ENCODE results near the gene MPPE1. TPM values are rescaled to one million over a fixed set of nuclear protein-coding genes. Genes with fewer than 3 reads are reported as not detected.

Gene MPPE1
- total and polyA plus RNA-seq, 10 of the 15 experiments (the other 5 are each of a cell fraction or from before 2014, with no cell fraction given), result 13.8 to 34.5 (median 27.6) TPM

DNA sequence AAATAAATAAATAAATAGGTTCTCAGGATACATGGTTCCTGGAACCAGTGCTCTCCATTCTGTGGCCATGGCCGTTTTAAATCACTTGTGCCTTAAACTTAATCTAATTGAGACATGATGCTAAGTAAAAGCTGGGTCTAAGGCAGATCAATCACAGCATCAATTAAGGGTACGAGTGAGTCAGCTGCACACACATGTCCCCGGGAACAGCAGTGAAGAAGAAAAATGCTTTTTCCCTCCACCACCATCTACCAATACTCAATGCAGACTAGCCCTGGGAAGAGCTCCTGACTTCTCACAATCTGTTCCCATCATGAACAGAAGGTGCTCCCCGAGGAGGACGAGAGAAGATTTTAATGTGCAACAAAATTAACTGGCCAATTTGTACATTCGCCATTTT, 63.7 kb downstream of the MPPE1 start:
- intact Hi-C loops (cut with micrococcal nuclease; ENCODE audit: unreplicated experiment) (no loop called here), in situ Hi-C loops (cut with MboI) (no loop called here)
- DNase-seq (ENCODE audit: low read depth, low spot score), result no peak
- Histone ChIP-seq H2AFZ (ENCODE audit: control insufficient read depth, low read depth, low read length) (no peak overlapping the region), H3K4me2 (ENCODE audit: control insufficient read depth, insufficient read depth) (no peak overlapping the region), H3K36me3 (ENCODE audit: control insufficient read depth in 2 of 2, insufficient read depth in 2 of 2, low read length in 1 of 2) (no peaks in the 10 kb centered on the region), H3K4me3 (no peak overlapping the region), H3K4me1 (ENCODE audit: control insufficient read depth, insufficient read depth, low read length) (no peaks in the 10 kb centered on the region), H3K9ac (ENCODE audit: control insufficient read depth, insufficient read depth, low read length) (no peak overlapping the region), H3K27me3 (replicated peaks in 1 of 2; ENCODE audit: control insufficient read depth in 2 of 2, insufficient read depth in 2 of 2, low read length in 1 of 2) (no peaks in the 10 kb centered on the region), H3K79me2 (ENCODE audit: control insufficient read depth, insufficient read depth, low read length) (no peaks in the 10 kb centered on the region), H3K9me3 (replicated peaks; ENCODE audit: control insufficient read depth, insufficient read depth, low read length) (no peaks in the 10 kb centered on the region), H3K27ac (ENCODE audit: control insufficient read depth, insufficient read depth) (no peak overlapping the region), H4K20me1 (ENCODE audit: control insufficient read depth, insufficient read depth) (no peaks in the 10 kb centered on the region)
- TF ChIP-seq POLR2AphosphoS5 (IDR thresholded peaks at IDR 0.05; ENCODE audit: low read length), result no peak
- TF ChIP-seq, protein P1, sequence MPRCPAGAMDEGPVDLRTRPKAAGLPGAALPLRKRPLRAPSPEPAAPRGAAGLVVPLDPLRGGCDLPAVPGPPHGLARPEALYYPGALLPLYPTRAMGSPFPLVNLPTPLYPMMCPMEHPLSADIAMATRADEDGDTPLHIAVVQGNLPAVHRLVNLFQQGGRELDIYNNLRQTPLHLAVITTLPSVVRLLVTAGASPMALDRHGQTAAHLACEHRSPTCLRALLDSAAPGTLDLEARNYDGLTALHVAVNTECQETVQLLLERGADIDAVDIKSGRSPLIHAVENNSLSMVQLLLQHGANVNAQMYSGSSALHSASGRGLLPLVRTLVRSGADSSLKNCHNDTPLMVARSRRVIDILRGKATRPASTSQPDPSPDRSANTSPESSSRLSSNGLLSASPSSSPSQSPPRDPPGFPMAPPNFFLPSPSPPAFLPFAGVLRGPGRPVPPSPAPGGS (IDR thresholded peaks at IDR 0.05; ENCODE audit: borderline replicate concordance, insufficient read depth, low read depth, low read length, poor library complexity, severe bottlenecking), result no peak
- TF ChIP-seq, protein P2, sequence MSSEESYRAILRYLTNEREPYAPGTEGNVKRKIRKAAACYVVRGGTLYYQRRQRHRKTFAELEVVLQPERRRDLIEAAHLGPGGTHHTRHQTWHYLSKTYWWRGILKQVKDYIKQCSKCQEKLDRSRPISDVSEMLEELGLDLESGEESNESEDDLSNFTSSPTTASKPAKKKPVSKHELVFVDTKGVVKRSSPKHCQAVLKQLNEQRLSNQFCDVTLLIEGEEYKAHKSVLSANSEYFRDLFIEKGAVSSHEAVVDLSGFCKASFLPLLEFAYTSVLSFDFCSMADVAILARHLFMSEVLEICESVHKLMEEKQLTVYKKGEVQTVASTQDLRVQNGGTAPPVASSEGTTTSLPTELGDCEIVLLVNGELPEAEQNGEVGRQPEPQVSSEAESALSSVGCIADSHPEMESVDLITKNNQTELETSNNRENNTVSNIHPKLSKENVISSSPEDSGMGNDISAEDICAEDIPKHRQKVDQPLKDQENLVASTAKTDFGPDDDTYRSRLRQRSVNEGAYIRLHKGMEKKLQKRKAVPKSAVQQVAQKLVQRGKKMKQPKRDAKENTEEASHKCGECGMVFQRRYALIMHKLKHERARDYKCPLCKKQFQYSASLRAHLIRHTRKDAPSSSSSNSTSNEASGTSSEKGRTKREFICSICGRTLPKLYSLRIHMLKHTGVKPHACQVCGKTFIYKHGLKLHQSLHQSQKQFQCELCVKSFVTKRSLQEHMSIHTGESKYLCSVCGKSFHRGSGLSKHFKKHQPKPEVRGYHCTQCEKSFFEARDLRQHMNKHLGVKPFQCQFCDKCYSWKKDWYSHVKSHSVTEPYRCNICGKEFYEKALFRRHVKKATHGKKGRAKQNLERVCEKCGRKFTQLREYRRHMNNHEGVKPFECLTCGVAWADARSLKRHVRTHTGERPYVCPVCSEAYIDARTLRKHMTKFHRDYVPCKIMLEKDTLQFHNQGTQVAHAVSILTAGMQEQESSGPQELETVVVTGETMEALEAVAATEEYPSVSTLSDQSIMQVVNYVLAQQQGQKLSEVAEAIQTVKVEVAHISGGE (CRISPR knock-in tag; IDR thresholded peaks at IDR 0.05), result no peak
- TF ChIP-seq TBL1XR1 (IDR thresholded peaks at IDR 0.05; ENCODE audit: low read depth, low read length), result no peak
- 44% methylated on average over 6 of the region's 6 CpGs for WGBS (ENCODE audit: insufficient coverage, insufficient replicate concordance, low lambda C conversion rate, missing lambda C conversion rate)
- CTCF ChIA-PET, result no interaction called here
- RAD21 ChIA-PET (ENCODE audit: unreplicated experiment), result no interaction called here
- FAIRE-seq, result no peak
- no peak for ATAC-seq
- SMC1A ChIA-PET (ENCODE audit: uncharacterized antibody, unreplicated experiment), result no interaction called here
- POLR2A ChIA-PET, result no interaction called here
- BruUV-seq (replicated peaks), result no TSS peak

All from GM12878 (cell line).